Lower lobe of right lung (tissue), 2 donors: ENCODE data around the gene UNC13C. TPM values are rescaled to one million over a fixed set of nuclear protein-coding genes. Genes with fewer than 3 reads are reported as not detected.
"Not testable (repeated sequence)": the region's sequence is repeated elsewhere in the genome, so short reads cannot be mapped to it uniquely, and the experiment has no call there.

Source experiments
- ATAC-seq, 2 donors: fragments of 200-7000 bp; cut with Tn5 transposase; one replicate each; pipeline ENCODE4 v1.9.1; 2020 to 2022; ENCODE audit warnings: mild to moderate bottlenecking in 2 of 2, moderate library complexity in 2 of 2
- DNase-seq: peaks from one replicate; pipeline ENCODE4 v3.0.0-alpha.2; 2020
- H3K27ac ChIP-seq: fragments of 200-600 bp; one replicate; pipeline ENCODE4 v1.8.0; 2022
- H3K27me3 ChIP-seq: fragments of 200-600 bp; one replicate; pipeline ENCODE4 v1.8.0; 2022; ENCODE audit warnings: low read depth
- H3K36me3 ChIP-seq: fragments of 200-600 bp; one replicate; pipeline ENCODE4 v1.8.0; 2022; ENCODE audit warnings: mild to moderate bottlenecking
- H3K4me1 ChIP-seq: fragments of 200-600 bp; one replicate; pipeline ENCODE4 v1.8.0; 2022
- H3K4me3 ChIP-seq: fragments of 200-600 bp; one replicate; pipeline ENCODE4 v1.8.0; 2022; ENCODE audit warnings: mild to moderate bottlenecking
- H3K9me3 ChIP-seq: fragments of 200-600 bp; one replicate; pipeline ENCODE4 v1.8.0; 2022
- CTCF ChIP-seq: fragments of 200-600 bp; IDR thresholded peaks from one replicate; pipeline ENCODE4 v1.8.0; 2022; ENCODE audit warnings: antibody characterized with exemption, mild to moderate bottlenecking
- intact Hi-C: fragments of 100-400 bp; cut with DNase I; formaldehyde crosslinking; loops from one replicate; pipeline ENCODE4 v1.11.0; 2022
- long read RNA-seq: library from polyadenylated mRNA; unstranded; transcript quantifications from one replicate; pipeline ENCODE4 v2.0.0, GENCODE V29; 2021
- total RNA-seq: library from RNA; stranded (reverse); fragmentation: NEBNext Ultra II Directional; extraction: Animal tissue kit (Norgen Biotek cat#: 25700); gene quantifications from one replicate; pipeline ENCODE4 v1.2.1, GENCODE V29; 2021
- donor health status: DM: no; HTN: yes; CAD: no; lungs with severe emphysema.

Gene UNC13C
- 0.12 TPM for total RNA-seq
- long read RNA-seq = 0 reads

- peak; percentile 45 for ATAC-seq
- Histone ChIP-seq H3K27ac (no peak within 1 kb of the TSS), H3K9me3 (no peaks in the 10 kb centered on the region), H3K4me1 (peaks cover 7% of the 10 kb centered on the region), H3K4me3 (peak within 1 kb of the TSS; percentile 39), H3K36me3 (no peaks in the 10 kb centered on the region), H3K27me3 (peaks cover 15% of the 10 kb centered on the region)
- intact Hi-C loops = no loop called here
- DNase-seq = peak; percentile 46
- TF ChIP-seq CTCF = no peak
Observed at GRCh38 chr15:53978253-53978906, at the start of gene UNC13C. TSS of gene UNC13C (plus strand) at chr15:53978441. CDS start at chr15:54012904, 34,463 bp downstream.

DNA sequence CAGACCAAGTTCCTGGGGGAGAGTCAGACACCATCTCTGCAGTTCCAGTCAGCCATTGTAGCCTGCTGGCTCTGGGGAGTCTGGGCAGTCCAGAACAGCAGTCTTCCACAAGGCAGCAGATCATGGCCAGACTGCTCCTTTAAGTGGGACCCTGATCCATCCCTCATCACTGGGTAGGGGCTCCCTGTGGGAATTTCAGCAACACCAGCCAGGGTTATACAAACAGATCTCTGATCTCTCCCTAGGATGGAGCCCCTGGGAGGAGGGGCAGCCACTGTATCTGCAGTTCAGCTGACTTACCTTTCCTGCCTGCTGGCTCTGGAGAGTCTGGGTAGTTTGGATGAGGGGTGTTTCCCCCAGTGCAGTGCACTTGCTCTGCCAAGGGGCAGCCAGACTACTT lies 42.1 kb upstream of the UNC13C start:
- no peak overlapping the region for H3K4me3 ChIP-seq
- no peaks in the 10 kb centered on the region for H3K36me3 ChIP-seq
- H3K4me1 ChIP-seq = no peaks in the 10 kb centered on the region
- DNase-seq = no peak
- H3K27ac ChIP-seq = no peak overlapping the region
- intact Hi-C loops = no loop called here
- ATAC-seq = no peak
- H3K9me3 ChIP-seq = peaks cover 17% of the 10 kb centered on the region
- no peaks in the 10 kb centered on the region for H3K27me3 ChIP-seq
- TF ChIP-seq CTCF = no peak

DNA sequence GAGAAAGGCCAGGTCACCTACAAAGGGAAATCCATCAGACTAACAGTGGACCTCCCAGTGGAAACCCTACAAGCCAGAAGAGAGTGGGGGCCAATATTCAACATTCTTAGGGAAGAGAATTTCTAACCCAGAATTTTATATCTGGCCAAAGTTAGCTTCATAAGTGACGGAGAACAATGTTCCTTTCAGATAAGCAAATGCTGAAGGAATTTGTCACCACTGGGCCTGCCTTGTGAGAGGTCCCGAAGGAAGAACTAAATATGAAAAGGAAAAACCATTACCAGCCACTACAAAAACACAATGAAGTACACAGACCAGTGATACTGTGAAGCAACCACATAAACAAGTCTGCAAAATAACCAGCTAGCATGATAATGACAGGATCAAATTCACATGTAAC lies 40.6 kb upstream of the UNC13C start:
- intact Hi-C loops, ATAC-seq, H3K4me3 ChIP-seq, H3K27ac ChIP-seq, H3K36me3 ChIP-seq, H3K4me1 ChIP-seq, DNase-seq, H3K27me3 ChIP-seq: not testable (repeated sequence)
- peaks cover 17% of the 10 kb centered on the region for H3K9me3 ChIP-seq

- no peak for ATAC-seq
- intact Hi-C loops = no loop called here
- Histone ChIP-seq H3K27ac (no peak overlapping the region), H3K9me3 (no peaks in the 10 kb centered on the region), H3K27me3 (no peaks in the 10 kb centered on the region), H3K4me3 (no peak overlapping the region), H3K36me3 (no peaks in the 10 kb centered on the region), H3K4me1 (no peaks in the 10 kb centered on the region)
- TF ChIP-seq CTCF = no peak
- no peak for DNase-seq
Observed at GRCh38 chr15:53950572-53950971, 27.7 kb upstream of the UNC13C start.

DNA sequence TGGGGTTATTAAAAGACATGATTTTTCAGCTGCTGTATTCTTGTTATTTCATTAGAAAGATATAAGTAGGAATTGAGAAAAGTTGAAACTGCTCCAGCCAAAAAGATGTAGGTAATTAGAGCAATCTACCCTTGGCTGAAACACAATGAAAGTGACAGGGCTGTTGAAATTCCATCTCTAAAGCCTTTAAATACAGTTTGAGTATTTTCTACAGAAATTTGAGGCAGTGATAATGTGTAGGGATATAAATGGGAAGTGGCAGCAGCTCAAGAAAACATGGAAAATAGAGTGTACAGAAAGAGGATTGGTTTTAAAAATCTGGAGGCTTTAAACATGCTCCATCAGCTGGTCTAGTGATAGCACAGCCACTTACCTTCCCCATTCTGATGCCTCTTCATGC lies 22.8 kb upstream of the UNC13C start:
- intact Hi-C loops = no loop called here
- Histone ChIP-seq H3K27me3 (no peaks in the 10 kb centered on the region), H3K27ac (no peak overlapping the region), H3K4me1 (no peaks in the 10 kb centered on the region), H3K36me3 (no peaks in the 10 kb centered on the region), H3K9me3 (no peaks in the 10 kb centered on the region), H3K4me3 (no peak overlapping the region)
- DNase-seq (no peak), ATAC-seq (no peak)
- no peak for TF ChIP-seq CTCF

DNA sequence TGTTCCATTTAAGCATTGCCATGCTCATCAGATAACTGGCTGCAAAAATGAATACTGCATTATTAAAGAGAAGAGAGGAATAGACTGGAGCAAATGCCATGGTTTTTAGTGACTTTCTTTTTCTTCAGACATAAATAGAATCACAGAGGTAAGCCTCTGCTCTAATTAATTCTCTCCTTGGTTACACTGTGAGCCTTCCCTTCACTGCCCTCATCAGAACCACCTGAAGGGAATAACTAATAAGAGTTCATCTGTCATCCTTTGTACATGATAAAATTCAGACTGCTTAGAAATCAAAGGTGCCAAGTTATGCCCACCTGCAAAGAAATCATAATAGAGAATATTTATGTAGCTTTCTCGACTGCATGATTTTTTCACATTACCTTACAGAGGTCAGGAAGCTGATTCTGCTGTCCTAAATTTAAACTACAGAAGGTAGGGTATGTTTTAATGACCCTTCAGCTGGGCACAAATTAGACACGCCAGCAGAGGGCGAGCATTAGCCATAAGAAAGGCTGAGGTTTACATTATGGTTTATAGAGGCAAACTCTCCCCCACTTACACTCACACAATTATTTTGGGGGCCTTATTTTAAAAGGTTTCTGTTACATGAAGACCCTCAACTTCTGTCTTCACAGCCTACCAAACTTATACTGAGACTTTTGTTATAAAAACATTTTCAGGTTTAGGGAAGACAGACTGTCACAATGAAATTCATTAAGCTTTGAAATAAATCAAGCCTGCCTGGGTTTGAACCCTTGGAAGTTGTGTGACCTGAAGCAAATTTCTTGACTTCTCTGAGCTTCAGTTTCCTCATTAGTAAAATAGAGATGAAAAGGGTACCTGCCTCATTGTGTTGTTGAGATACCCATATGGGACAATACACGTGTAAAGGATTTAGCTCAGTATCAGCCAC lies 15.3 kb upstream of the UNC13C start:
- peak; percentile 49 for DNase-seq
- Histone ChIP-seq H3K36me3 (no peaks in the 10 kb centered on the region), H3K4me1 (no peaks in the 10 kb centered on the region), H3K9me3 (no peaks in the 10 kb centered on the region), H3K4me3 (no peak overlapping the region), H3K27ac (no peak overlapping the region), H3K27me3 (no peaks in the 10 kb centered on the region)
- intact Hi-C loops = no loop called here
- peak; percentile 27 to 62 for ATAC-seq
- TF ChIP-seq CTCF = peak; percentile 43
